ENCODE measurements around the gene TRAPPC11. TPM values are rescaled to one million over a fixed set of nuclear protein-coding genes. Genes with fewer than 3 reads are reported as not detected.
A peak's percentile ranks its signal among the peaks of the same experiment; 100 is the strongest.

Gene TRAPPC11
- total and polyA plus RNA-seq, 8 donors: 8.6 to 19.2 (median 16.0) TPM

- no peak for ATAC-seq
- no peaks in the 10 kb centered on the region for H3K36me3 ChIP-seq
- no peak for TF ChIP-seq CTCF (IDR thresholded peaks at IDR 0.05)
- DNase-seq: no peak
- H3K4me1 ChIP-seq: peaks cover 0 to 3% (median under 1%) of the 10 kb centered on the region in 3 donors
- H3K9me3 ChIP-seq: no peaks in the 10 kb centered on the region
- intact Hi-C loops (cut with DNase I): no loop called here
- no peak overlapping the region for H3K4me3 ChIP-seq
- H3K27ac ChIP-seq: no peak overlapping the region
- no peaks in the 10 kb centered on the region for H3K27me3 ChIP-seq
- FAIRE-seq: no peak
- 83 to 85% methylated on average over 20 of the region's 20 CpGs for WGBS, 2 donors
These were observed 46.5 kb upstream of the TRAPPC11 start for GRCh38 chr4:183612329-183613250.

- no peak for ATAC-seq
- no peak for DNase-seq
- peak overlapping the region in 2 of 4 donors; percentile 40 to 79 for H3K27ac ChIP-seq
- WGBS, 2 donors: 86 to 92% methylated on average over 2 of the region's 2 CpGs
- no peak for TF ChIP-seq CTCF (IDR thresholded peaks at IDR 0.05)
- H3K4me3 ChIP-seq: peak overlapping the region in 1 of 4 donors; percentile 32
- no peaks in the 10 kb centered on the region for H3K9me3 ChIP-seq
- no peaks in the 10 kb centered on the region for H3K27me3 ChIP-seq
- FAIRE-seq: no peak
- no peaks in the 10 kb centered on the region for H3K36me3 ChIP-seq
- intact Hi-C loops (cut with DNase I): no loop called here
- H3K4me1 ChIP-seq: peaks cover 4 to 18% (median 17%) of the 10 kb centered on the region in 3 donors
These were observed 42.0 kb upstream of the TRAPPC11 start for GRCh38 chr4:183617075-183617474.

GRCh38 chr4:183618681-183619080 is 40.4 kb upstream of the TRAPPC11 start:
- no peaks in the 10 kb centered on the region for H3K36me3 ChIP-seq
- peak overlapping the region in 2 of 4 donors; percentile 32 to 36 for H3K4me3 ChIP-seq
- peak overlapping the region; percentile 38 to 79 (median 46) for H3K27ac ChIP-seq
- no peak for TF ChIP-seq CTCF (IDR thresholded peaks at IDR 0.05)
- H3K4me1 ChIP-seq: peaks cover 4 to 18% (median 17%) of the 10 kb centered on the region in 3 donors
- peak; percentile 46 to 70 (median 58) for ATAC-seq
- DNase-seq: peak in 2 of 6 donors; percentile 30 to 33
- no peaks in the 10 kb centered on the region for H3K27me3 ChIP-seq
- no peaks in the 10 kb centered on the region for H3K9me3 ChIP-seq
- 11 to 13% methylated on average over 4 of the region's 4 CpGs for WGBS, 2 donors
- FAIRE-seq: no peak
- intact Hi-C loops (cut with DNase I): no loop called here

- TF ChIP-seq CTCF (IDR thresholded peaks at IDR 0.05): no peak
- Histone ChIP-seq H3K4me1 (peaks cover 4 to 18% (median 17%) of the 10 kb centered on the region in 3 donors), H3K9me3 (no peaks in the 10 kb centered on the region), H3K27ac (peak overlapping the region in 2 of 4 donors; percentile 38 to 79), H3K27me3 (no peaks in the 10 kb centered on the region), H3K36me3 (no peaks in the 10 kb centered on the region), H3K4me3 (no peak overlapping the region)
- WGBS, 2 donors: 53 to 59% methylated on average over 2 of the region's 2 CpGs
- DNase-seq: no peak
- intact Hi-C loops (cut with DNase I): no loop called here
- no peak for FAIRE-seq
- ATAC-seq: no peak
These were observed 38.7 kb upstream of the TRAPPC11 start for GRCh38 chr4:183620421-183620820.

- 55 to 69% methylated on average over 1 of the region's 1 CpG for WGBS, 2 donors
- FAIRE-seq (no peak), ATAC-seq (no peak), DNase-seq (no peak)
- peaks cover 4 to 18% (median 17%) of the 10 kb centered on the region in 3 donors for H3K4me1 ChIP-seq
- intact Hi-C loops (cut with DNase I): no loop called here
- H3K9me3 ChIP-seq: no peaks in the 10 kb centered on the region
- no peak overlapping the region for H3K27ac ChIP-seq
- H3K4me3 ChIP-seq: no peak overlapping the region
- no peaks in the 10 kb centered on the region for H3K27me3 ChIP-seq
- TF ChIP-seq CTCF (IDR thresholded peaks at IDR 0.05): no peak
- H3K36me3 ChIP-seq: no peaks in the 10 kb centered on the region
These were observed 37.2 kb upstream of the TRAPPC11 start for GRCh38 chr4:183621875-183622274.

Data from pancreas (tissue), 10 donors.